ENCODE data around the gene TAF11. TPM values are rescaled to one million over a fixed set of nuclear protein-coding genes. Genes with fewer than 3 reads are reported as not detected.

The TAF11 gene
- total RNA-seq, 2 experiments from 2014 or later: 28.3 to 31.9 TPM

DNA sequence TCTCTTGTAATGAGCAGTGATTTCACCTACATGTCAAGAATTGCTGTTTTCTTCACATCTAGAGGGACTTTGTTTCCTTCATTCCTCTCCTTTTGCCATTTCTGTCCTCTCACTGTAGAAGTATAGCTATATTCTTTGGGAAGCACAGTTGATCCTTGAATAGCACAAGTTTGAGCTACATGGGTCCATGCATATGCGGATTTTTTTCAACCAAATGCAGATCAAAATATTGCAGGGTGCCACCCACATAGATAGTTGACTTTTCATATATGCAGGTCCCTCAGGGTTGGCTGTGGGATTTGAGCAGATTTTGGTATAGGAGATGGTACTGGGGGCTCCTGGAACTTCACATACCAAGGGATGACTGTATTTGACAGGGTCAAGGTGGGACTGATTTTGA lies 54.9 kb downstream of the TAF11 start:
- POLR2A ChIA-PET: no interaction called here
- CTCF ChIA-PET: no interaction called here
- no peak overlapping the region for H3K27ac Mint-ChIP-seq
- no peak overlapping the region for H3K4me3 Mint-ChIP-seq
- DNase-seq (no peak), ATAC-seq (no peak)
- peaks cover 20% of the 10 kb centered on the region for H3K36me3 Mint-ChIP-seq (ENCODE audit: low read depth)
- no peaks in the 10 kb centered on the region for H3K9me3 Mint-ChIP-seq (ENCODE audit: insufficient read depth)
- H3K27me3 Mint-ChIP-seq (ENCODE audit: low read depth): no peaks in the 10 kb centered on the region
- no peaks in the 10 kb centered on the region for H3K4me1 Mint-ChIP-seq (ENCODE audit: low read depth)

DNA sequence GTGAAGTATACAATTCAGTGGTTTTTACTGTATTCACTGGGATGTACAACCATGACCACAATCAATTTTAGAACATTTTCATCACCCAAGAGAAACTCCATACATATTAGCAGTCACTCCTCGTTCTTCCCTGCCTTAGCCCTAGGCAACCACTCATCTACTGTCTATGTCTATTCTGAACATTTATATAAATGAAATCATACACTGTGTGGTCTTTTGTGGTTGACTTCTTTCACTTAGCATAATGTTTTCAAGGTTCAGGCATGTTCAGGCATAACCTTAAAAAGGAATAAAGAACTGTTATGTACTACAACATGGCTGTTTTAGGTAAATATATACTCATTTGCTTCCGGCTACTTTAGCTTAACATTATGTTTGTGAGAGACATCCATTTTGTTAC lies 58.7 kb downstream of the TAF11 start:
- ChIA-PET CTCF (no interaction called here), POLR2A (no interaction called here)
- ATAC-seq (no peak), DNase-seq (no peak)
- no peak overlapping the region for H3K27ac Mint-ChIP-seq
- no peaks in the 10 kb centered on the region for H3K27me3 Mint-ChIP-seq (ENCODE audit: low read depth)
- H3K36me3 Mint-ChIP-seq (ENCODE audit: low read depth): peaks cover 14% of the 10 kb centered on the region
- no peaks in the 10 kb centered on the region for H3K9me3 Mint-ChIP-seq (ENCODE audit: insufficient read depth)
- H3K4me3 Mint-ChIP-seq: no peak overlapping the region
- H3K4me1 Mint-ChIP-seq (ENCODE audit: low read depth): no peaks in the 10 kb centered on the region

Other genes starting within 250 kb of the TAF11 start
- 10 to 100 TPM; 57.4 to 58.8 TPM for gene ILRUN, start 191.3 kb downstream of the TAF11 start, total RNA-seq
- gene SNRPC, start 130.5 kb downstream of the TAF11 start, total RNA-seq: 100 to 1,000 TPM; 130 to 145 TPM
- 10 to 100 TPM; 11.8 to 11.9 TPM for gene BLTP3A, start 96.0 kb downstream of the TAF11 start, total RNA-seq
- gene ANKS1A, start 1.2 kb upstream of the TAF11 start, total RNA-seq: 1 to 10 TPM; 5.3 to 5.8 TPM

Measured in activated CD8-positive, alpha-beta T cell treated with anti-CD3 and anti-CD28 coated beads, Interleukin-2, amount 10 ng/mL, durations not matched to agents 7 days and 5 days (primary cell).